Mesenchymal stem cell (in vitro differentiated cells and primary cell): Measurements from ENCODE around the gene PLA2G3.

ENCODE experiments used
- DNase-seq: peaks from one replicate; pipeline ENCODE4 v3.0.0-alpha.2; 2013
- H2AFZ ChIP-seq: one replicate; pipeline ENCODE4 v1.6.1; 2013; ENCODE audit warnings: low read depth, mild to moderate bottlenecking, control low read depth, inconsistent platforms, low read length, moderate library complexity
- H2AK5ac ChIP-seq: 2 replicates; pipeline ENCODE4 v1.6.1; 2013; ENCODE audit warnings: low read length, moderate library complexity, mild to moderate bottlenecking, inconsistent platforms; ENCODE audit not compliant: severe bottlenecking
- H2BK120ac ChIP-seq: one replicate; pipeline ENCODE4 v1.6.1; 2013; ENCODE audit warnings: low read depth, mild to moderate bottlenecking, inconsistent platforms, low read length, moderate library complexity
- H2BK12ac ChIP-seq, 2 experiments: one replicate each; pipeline ENCODE4 v1.6.1; 2013; ENCODE audit warnings: inconsistent platforms in 2 of 2, low read length in 2 of 2, mild to moderate bottlenecking in 2 of 2, moderate library complexity in 2 of 2, control low read depth in 1 of 2
- H2BK15ac ChIP-seq: one replicate; pipeline ENCODE4 v1.6.1; 2013; ENCODE audit warnings: mild to moderate bottlenecking, low read depth, inconsistent platforms; ENCODE audit not compliant: poor library complexity, severe bottlenecking
- H2BK5ac ChIP-seq: 2 replicates; pipeline ENCODE4 v1.6.1; 2013; ENCODE audit warnings: low read depth, mild to moderate bottlenecking, low read length, control low read depth, inconsistent platforms; ENCODE audit not compliant: poor library complexity, severe bottlenecking
- H3K14ac ChIP-seq, 2 experiments: one replicate each; pipeline ENCODE4 v1.6.1; 2013; ENCODE audit warnings: inconsistent platforms in 2 of 2, low read length in 2 of 2, control low read depth in 1 of 2, mild to moderate bottlenecking in 1 of 2, moderate library complexity in 1 of 2
- H3K18ac ChIP-seq, 2 experiments: one replicate each; pipeline ENCODE4 v1.6.1; 2013; ENCODE audit warnings: inconsistent platforms in 2 of 2, low read length in 2 of 2, control low read depth in 1 of 2, low read depth in 1 of 2, mild to moderate bottlenecking in 1 of 2
- H3K23ac ChIP-seq, 2 experiments: one replicate each; pipeline ENCODE4 v1.6.1; 2013; ENCODE audit warnings: inconsistent platforms in 2 of 2, low read length in 2 of 2, mild to moderate bottlenecking in 2 of 2, moderate library complexity in 2 of 2, control low read depth in 1 of 2
- H3K27ac ChIP-seq: 2 replicates; pipeline ENCODE4 v1.5.1; 2013; ENCODE audit warnings: mild to moderate bottlenecking, moderate library complexity, low read length, control low read depth, inconsistent platforms; ENCODE audit not compliant: poor library complexity, severe bottlenecking
- H3K27me3 ChIP-seq, 2 experiments: 2 replicates each; pipeline versions ENCODE4 v1.6.1 to v1.7.0; 2013; ENCODE audit warnings: low read length in 2 of 2, mild to moderate bottlenecking in 2 of 2, moderate library complexity in 2 of 2, control low read depth in 1 of 2, inconsistent platforms in 1 of 2; ENCODE audit not compliant: control insufficient read depth in 1 of 2, insufficient read depth in 1 of 2
- H3K36me3 ChIP-seq, 2 experiments: 2 replicates each; pipeline versions ENCODE4 v1.6.1 to v1.7.0; 2013; ENCODE audit warnings: low read length in 2 of 2, control low read depth in 1 of 2, inconsistent platforms in 1 of 2, low read depth in 1 of 2, mild to moderate bottlenecking in 1 of 2; ENCODE audit not compliant: insufficient read depth in 2 of 2, control insufficient read depth in 1 of 2
- H3K4ac ChIP-seq, 2 experiments: one replicate each; pipeline ENCODE4 v1.6.1; 2013; ENCODE audit warnings: inconsistent platforms in 2 of 2, low read length in 2 of 2, mild to moderate bottlenecking in 2 of 2, moderate library complexity in 2 of 2, control low read depth in 1 of 2, low read depth in 1 of 2
- H3K4me1 ChIP-seq: 2 replicates; pipeline ENCODE4 v1.6.1; 2013; ENCODE audit warnings: low read depth, low read length, control low read depth; ENCODE audit not compliant: control insufficient read depth, insufficient read depth
- H3K4me2 ChIP-seq: 2 replicates; pipeline ENCODE4 v1.6.1; 2013; ENCODE audit warnings: low read length, mild to moderate bottlenecking, inconsistent platforms; ENCODE audit not compliant: poor library complexity, severe bottlenecking
- H3K4me3 ChIP-seq, 2 experiments: 2 replicates each; pipeline versions ENCODE4 v1.5.1 to v1.7.0; 2013; ENCODE audit warnings: low read length in 2 of 2, mild to moderate bottlenecking in 2 of 2, control low read depth in 1 of 2, low read depth in 1 of 2; ENCODE audit not compliant: insufficient read depth in 1 of 2
- H3K79me1 ChIP-seq: replicated peaks from 2 replicates; pipeline ENCODE4 v1.6.1; 2013; ENCODE audit warnings: mild to moderate bottlenecking, control low read depth, low read length, inconsistent platforms; ENCODE audit not compliant: poor library complexity, severe bottlenecking
- H3K9ac ChIP-seq: 2 replicates; pipeline ENCODE4 v1.7.0; 2013; ENCODE audit warnings: mild to moderate bottlenecking, low read length, moderate library complexity
- H3K9me3 ChIP-seq: 2 replicates; pipeline ENCODE4 v1.7.0; 2013; ENCODE audit warnings: mild to moderate bottlenecking, low read length; ENCODE audit not compliant: control insufficient read depth
- H4K8ac ChIP-seq: one replicate; pipeline ENCODE4 v1.6.1; 2013; ENCODE audit warnings: inconsistent platforms, mild to moderate bottlenecking, low read length, moderate library complexity
- H4K91ac ChIP-seq: one replicate; pipeline ENCODE4 v1.6.1; 2013; ENCODE audit warnings: mild to moderate bottlenecking, low read length, inconsistent platforms
- WGBS: methylation state at CpG from one replicate; pipeline ENCODE4 v1.1.7; 2013; ENCODE audit warnings: mixed read lengths; 5-methylcytosine and 5-hydroxymethylcytosine counted together

Gene PLA2G3

DNA sequence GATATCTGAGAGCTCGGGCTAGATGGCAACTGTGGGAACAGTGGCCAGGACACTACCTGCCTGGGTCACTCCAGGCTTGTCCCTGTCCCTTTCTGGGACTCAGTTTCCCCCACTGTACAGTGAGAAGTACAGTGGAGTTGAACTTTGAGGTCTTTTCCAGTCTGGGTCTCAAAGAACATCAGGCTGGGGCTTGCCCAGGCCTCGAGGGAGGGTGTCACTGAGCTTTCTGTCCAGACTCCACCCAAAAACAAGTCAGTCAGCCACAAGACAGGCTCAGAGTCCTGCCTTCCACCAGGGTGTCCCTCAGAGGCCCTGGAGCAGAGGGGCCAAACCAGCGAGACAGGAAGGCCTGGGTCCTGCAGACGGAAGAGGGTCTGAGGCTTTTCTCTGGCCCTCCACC, 2.0 kb upstream of the PLA2G3 start:
- no peak overlapping the region for H2BK5ac ChIP-seq
- H3K18ac ChIP-seq: no peak overlapping the region
- H2AK5ac ChIP-seq: no peak overlapping the region
- no peak overlapping the region for H4K91ac ChIP-seq
- H3K14ac ChIP-seq: no peak overlapping the region
- no peak overlapping the region for H3K9ac ChIP-seq
- H3K4me1 ChIP-seq: peaks cover 15% of the 10 kb centered on the region
- no peak overlapping the region for H2AFZ ChIP-seq
- no peak overlapping the region for H4K8ac ChIP-seq
- H3K36me3 ChIP-seq: no peaks in the 10 kb centered on the region
- no peak overlapping the region for H3K4me3 ChIP-seq
- DNase-seq: no peak
- H3K79me1 ChIP-seq: no peaks in the 10 kb centered on the region
- H2BK120ac ChIP-seq: no peak overlapping the region
- H3K4me2 ChIP-seq: no peak overlapping the region
- H3K9me3 ChIP-seq: peaks cover 7% of the 10 kb centered on the region
- H3K23ac ChIP-seq: no peak overlapping the region
- no peak overlapping the region for H2BK12ac ChIP-seq
- H3K27ac ChIP-seq: no peak overlapping the region
- no peak overlapping the region for H2BK15ac ChIP-seq
- H3K27me3 ChIP-seq: peaks cover 23 to 51% of the 10 kb centered on the region in 2 experiments
- no peak overlapping the region for H3K4ac ChIP-seq
- 89% methylated on average over 3 of the region's 4 CpGs for WGBS

DNA sequence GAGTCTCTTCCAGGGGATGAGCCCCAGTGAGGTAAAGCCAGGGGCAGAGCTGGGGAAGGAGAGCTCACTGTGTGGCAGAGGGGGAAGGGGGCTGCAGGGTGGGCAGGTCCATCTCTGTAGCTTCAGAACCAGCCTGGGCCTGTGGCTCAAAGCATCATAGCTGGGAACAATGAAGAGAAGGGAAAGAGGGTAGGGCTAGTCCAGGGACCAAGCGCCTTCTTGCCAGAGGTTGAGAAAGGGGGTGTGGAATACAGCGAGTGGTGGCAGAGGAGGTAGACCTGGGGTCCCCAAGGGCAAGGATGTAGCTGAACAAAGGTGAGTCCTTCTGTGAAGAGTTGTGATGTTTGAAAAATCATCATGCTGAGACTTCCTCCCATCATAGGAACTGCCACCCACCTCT, 1.2 kb upstream of the PLA2G3 start:
- H3K18ac ChIP-seq: no peak overlapping the region
- no peak overlapping the region for H3K27ac ChIP-seq
- no peak overlapping the region for H2AK5ac ChIP-seq
- H2AFZ ChIP-seq: no peak overlapping the region
- WGBS: 73% methylated on average over 2 of the region's 2 CpGs
- no peak overlapping the region for H4K91ac ChIP-seq
- no peak overlapping the region for H2BK12ac ChIP-seq
- no peak overlapping the region for H3K4me3 ChIP-seq
- no peak overlapping the region for H3K4ac ChIP-seq
- H2BK120ac ChIP-seq: no peak overlapping the region
- H3K27me3 ChIP-seq: peaks cover 23 to 57% of the 10 kb centered on the region in 2 experiments
- no peak overlapping the region for H3K4me2 ChIP-seq
- no peak overlapping the region for H2BK5ac ChIP-seq
- no peak overlapping the region for H3K14ac ChIP-seq
- H2BK15ac ChIP-seq: no peak overlapping the region
- no peak for DNase-seq
- no peak overlapping the region for H3K9ac ChIP-seq
- no peak overlapping the region for H3K23ac ChIP-seq
- H3K4me1 ChIP-seq: peaks cover 15% of the 10 kb centered on the region
- no peak overlapping the region for H4K8ac ChIP-seq
- no peaks in the 10 kb centered on the region for H3K79me1 ChIP-seq
- peaks cover 7% of the 10 kb centered on the region for H3K9me3 ChIP-seq
- H3K36me3 ChIP-seq: no peaks in the 10 kb centered on the region

GRCh38 chr22:31140746-31141145, 438 bp upstream of the PLA2G3 start:
- H3K9ac ChIP-seq: no peak overlapping the region

DNA sequence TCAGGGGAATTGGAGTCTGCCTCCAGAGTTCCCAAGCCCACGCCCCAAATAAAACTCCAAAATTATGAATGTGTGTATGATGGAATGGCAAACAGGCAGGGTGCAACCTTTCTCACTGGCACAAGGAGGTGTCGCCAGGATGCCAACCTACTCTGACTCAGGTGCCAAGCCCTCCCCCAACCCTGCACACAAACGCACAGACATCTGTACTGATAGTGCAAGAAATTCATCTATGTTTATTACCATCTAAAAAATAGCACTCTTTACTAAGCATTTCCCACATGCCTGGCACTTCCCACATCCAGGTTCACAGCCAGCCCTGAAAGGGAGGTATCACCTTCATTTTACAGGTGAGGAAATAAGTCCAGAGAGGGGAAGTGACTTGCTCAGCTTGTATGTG, 1.2 kb downstream of the PLA2G3 start:
- no peak overlapping the region for H2BK15ac ChIP-seq
- H3K18ac ChIP-seq: no peak overlapping the region
- H3K36me3 ChIP-seq: no peaks in the 10 kb centered on the region
- H3K23ac ChIP-seq: no peak overlapping the region
- no peak overlapping the region for H2BK12ac ChIP-seq
- no peaks in the 10 kb centered on the region for H3K9me3 ChIP-seq
- H3K79me1 ChIP-seq: no peaks in the 10 kb centered on the region
- H3K4me2 ChIP-seq: no peak overlapping the region
- DNase-seq: no peak
- H3K27ac ChIP-seq: no peak overlapping the region
- no peak overlapping the region for H3K4ac ChIP-seq
- H3K14ac ChIP-seq: no peak overlapping the region
- no peak overlapping the region for H2AK5ac ChIP-seq
- H2AFZ ChIP-seq: no peak overlapping the region
- H3K4me1 ChIP-seq: peaks cover 15% of the 10 kb centered on the region
- no peak overlapping the region for H4K91ac ChIP-seq
- no peak overlapping the region for H2BK5ac ChIP-seq
- no peak overlapping the region for H3K9ac ChIP-seq
- WGBS: 88% methylated on average over 2 of the region's 3 CpGs
- no peak overlapping the region for H3K4me3 ChIP-seq
- no peak overlapping the region for H2BK120ac ChIP-seq
- H4K8ac ChIP-seq: no peak overlapping the region
- peaks cover 23 to 73% of the 10 kb centered on the region in 2 experiments for H3K27me3 ChIP-seq

More at GRCh38 chr22:31140746-31141145, 438 bp upstream of the PLA2G3 start:
- no peak overlapping the region for H3K18ac ChIP-seq
- no peak overlapping the region for H4K91ac ChIP-seq
- no peak overlapping the region for H4K8ac ChIP-seq
- no peaks in the 10 kb centered on the region for H3K79me1 ChIP-seq
- H3K27me3 ChIP-seq: peaks cover 23 to 65% of the 10 kb centered on the region in 2 experiments
- H3K4ac ChIP-seq: no peak overlapping the region
- 76% methylated on average over 5 of the region's 5 CpGs for WGBS
- DNase-seq: no peak
- no peak overlapping the region for H2BK12ac ChIP-seq
- no peak overlapping the region for H3K27ac ChIP-seq
- peak overlapping the region; percentile 41 for H2BK15ac ChIP-seq
- H3K9me3 ChIP-seq: peaks cover 7% of the 10 kb centered on the region
- no peaks in the 10 kb centered on the region for H3K36me3 ChIP-seq
- peaks cover 15% of the 10 kb centered on the region for H3K4me1 ChIP-seq
- H3K14ac ChIP-seq: no peak overlapping the region
- H2AFZ ChIP-seq: no peak overlapping the region
- H2BK5ac ChIP-seq: no peak overlapping the region
- H2AK5ac ChIP-seq: no peak overlapping the region
- no peak overlapping the region for H3K4me3 ChIP-seq
- H3K4me2 ChIP-seq: no peak overlapping the region
- H2BK120ac ChIP-seq: no peak overlapping the region
- H3K23ac ChIP-seq: no peak overlapping the region
